NB4 (cell line): ENCODE measurements around the gene EPHA1.

ENCODE experiments used
- CTCF ChIP-seq: IDR thresholded peaks from one replicate; pipeline ENCODE4 v1.5.1; 2012; ENCODE audit warnings: low read depth, low read length
- MAX ChIP-seq: IDR thresholded peaks from 2 replicates; pipeline ENCODE4 v1.6.1; 2011; ENCODE audit warnings: low read depth, low read length
- MYC ChIP-seq: IDR thresholded peaks from 2 replicates; pipeline ENCODE4 v1.6.1; 2011; ENCODE audit warnings: low read depth, low read length
- POLR2A ChIP-seq: IDR thresholded peaks from 2 replicates; pipeline ENCODE4 v1.6.1; 2011; ENCODE audit warnings: mild to moderate bottlenecking; ENCODE audit not compliant: insufficient read length; ENCODE audit errors: extremely low read depth

DNA sequence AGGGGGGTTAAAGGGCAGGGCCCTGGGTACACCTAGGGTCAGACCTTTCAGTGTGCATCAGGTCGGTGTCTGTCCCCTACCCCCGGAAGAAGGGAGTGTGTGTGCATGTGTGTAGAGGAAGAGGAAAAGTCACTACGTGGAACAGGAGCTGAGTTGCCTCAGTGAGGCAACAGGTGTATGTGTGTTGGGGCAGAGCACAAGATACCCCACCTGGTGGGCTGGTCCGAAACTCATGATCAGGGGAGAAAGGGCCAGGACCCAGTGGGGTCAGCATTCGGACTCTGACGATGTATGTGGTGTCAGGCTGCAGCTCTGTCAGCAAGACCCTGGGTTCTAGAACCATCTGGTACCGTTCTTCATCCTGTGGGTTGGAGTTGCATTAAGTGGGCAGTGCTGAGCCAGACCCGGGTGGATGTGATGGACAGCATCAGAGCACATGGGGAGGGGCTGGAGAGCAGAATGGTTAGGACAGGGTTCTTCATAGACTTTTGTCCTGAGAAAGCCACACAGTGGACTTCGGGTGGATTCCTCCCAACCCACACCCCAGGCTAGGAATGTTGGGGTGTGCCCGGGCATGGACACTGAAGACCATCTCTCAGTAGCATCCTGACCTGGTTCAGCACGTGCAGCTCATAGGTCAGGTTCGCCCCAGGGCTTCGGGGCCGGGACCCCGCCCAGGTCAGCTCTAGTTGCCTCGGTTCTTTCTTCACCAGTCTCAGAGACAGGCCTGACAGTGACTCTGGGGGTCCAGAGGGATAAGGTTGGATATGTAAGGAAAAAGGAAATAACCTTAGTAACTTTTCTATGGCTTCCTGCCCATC is 10.7 kb downstream of the EPHA1 start:
- no peak for TF ChIP-seq POLR2A
- TF ChIP-seq CTCF = no peak
- TF ChIP-seq MAX = no peak
- TF ChIP-seq MYC = no peak
